Sigmoid colon (tissue), 7 donors: Measurements from ENCODE around the gene LARGE1. TPM values are rescaled to one million over a fixed set of nuclear protein-coding genes. Genes with fewer than 3 reads are reported as not detected.
A peak's percentile ranks its signal among the peaks of the same experiment; 100 is the strongest.

ENCODE experiments used
- DNase-seq: peaks from one replicate; pipeline ENCODE4 v3.0.0-alpha.2; 2019
- H3K27ac ChIP-seq, 4 donors: fragments of 200-600 bp; sonication (generic); one replicate each; pipeline ENCODE4 v1.5.1; 2016 to 2019; ENCODE audit warnings: mild to moderate bottlenecking in 1 of 4
- H3K27me3 ChIP-seq, 3 donors: fragments of 200-600 bp; sonication (generic); one replicate each; pipeline ENCODE4 v1.5.1; 2019; ENCODE audit warnings: mild to moderate bottlenecking in 1 of 3
- H3K36me3 ChIP-seq, 4 donors: fragments of 200-600 bp; sonication (generic); one replicate each; pipeline ENCODE4 v1.5.1; 2016 to 2019
- H3K4me1 ChIP-seq, 4 donors: fragments of 200-600 bp; sonication (generic); one replicate each; pipeline ENCODE4 v1.5.1; 2017 to 2019
- H3K4me3 ChIP-seq, 4 donors: fragments of 200-600 bp; sonication (generic); one replicate each; pipeline ENCODE4 v1.5.1; 2017 to 2019; ENCODE audit warnings: mild to moderate bottlenecking in 2 of 4, moderate library complexity in 1 of 4
- H3K9me3 ChIP-seq, 4 donors: fragments of 200-600 bp in 3 of 4; sonication (generic) in 3 of 4; one replicate each; pipeline versions ENCODE4 v1.5.1 to v1.6.1; 2013 to 2019
- CTCF ChIP-seq, 4 experiments: fragments of 450-650 bp in 3 of 4; fragments of 200-600 bp in 1 of 4; IDR thresholded peaks; one replicate each; pipeline ENCODE4 v1.5.1; 2016 to 2019; ENCODE audit warnings: antibody characterized with exemption in 4 of 4, mild to moderate bottlenecking in 3 of 4, moderate library complexity in 2 of 4
- EP300 ChIP-seq, 4 donors: sonication (generic); formaldehyde crosslinking; IDR thresholded peaks; one replicate each; pipeline ENCODE4 v1.6.1; 2017; ENCODE audit warnings: antibody characterized with exemption in 4 of 4
- POLR2A ChIP-seq, 2 donors: fragments of 450-650 bp; IDR thresholded peaks; one replicate each; pipeline ENCODE4 v1.6.1; 2016; ENCODE audit warnings: antibody characterized with exemption in 2 of 2, mild to moderate bottlenecking in 2 of 2, moderate library complexity in 2 of 2
- POLR2AphosphoS5 ChIP-seq, 4 donors: sonication (generic); formaldehyde crosslinking; IDR thresholded peaks; one replicate each; pipeline ENCODE4 v1.6.1; 2017; ENCODE audit warnings: antibody characterized with exemption in 4 of 4
- WGBS, 2 donors: extraction: QIAGEN DNeasy Blood & Tissue Kit; methylation state at CpG; one replicate each; pipeline ENCODE4 v1.1.7; 2013; 5-methylcytosine and 5-hydroxymethylcytosine counted together
- intact Hi-C: fragments of 100-400 bp; cut with DNase I; formaldehyde crosslinking; loops from one replicate; pipeline ENCODE4 v1.15.1; 2023
- polyA plus RNA-seq, 3 donors: library from polyadenylated mRNA; stranded (reverse); fragments of 200-250 nt; gene quantifications; one replicate each; pipeline ENCODE4 v1.2.3, GENCODE V29; 2013
- total RNA-seq, 4 donors: library from RNA; depleted of rRNA; stranded (reverse); fragments of >200 nt; gene quantifications; one replicate each; pipeline ENCODE4 v1.1.0, GENCODE V29; 2016
- donor health status: healthy with polysubstance abuse.
- donor health status: Bipolar disorder and iron deficiency.
- donor health status: healthy.

LARGE1 gene
- total and polyA plus RNA-seq, 7 donors = 5.8 to 74.4 (median 38.0) TPM

- H3K27me3 ChIP-seq = no peaks in the 10 kb centered on the region
- DNase-seq = no peak
- H3K4me1 ChIP-seq = peaks cover 0 to 49% (median 40%) of the 10 kb centered on the region in 4 donors
- no peak overlapping the region for H3K4me3 ChIP-seq
- no peaks in the 10 kb centered on the region for H3K36me3 ChIP-seq
- no peaks in the 10 kb centered on the region for H3K9me3 ChIP-seq
- intact Hi-C loops = no loop called here
- TF ChIP-seq POLR2A (IDR thresholded peaks at IDR 0.05) (no peak), EP300 (IDR thresholded peaks at IDR 0.05) (no peak), CTCF (IDR thresholded peaks at IDR 0.05) (no peak), POLR2AphosphoS5 (IDR thresholded peaks at IDR 0.05) (no peak)
- 83 to 92% methylated on average over 5 of the region's 5 CpGs for WGBS, 2 donors
- H3K27ac ChIP-seq = no peak overlapping the region
Measured at GRCh38 chr22:33889748-33890147, 30.5 kb downstream of the LARGE1 start.

- H3K9me3 ChIP-seq = no peaks in the 10 kb centered on the region
- no peak overlapping the region for H3K27ac ChIP-seq
- H3K27me3 ChIP-seq = no peaks in the 10 kb centered on the region
- TF ChIP-seq POLR2A (IDR thresholded peaks at IDR 0.05) (no peak), CTCF (IDR thresholded peaks at IDR 0.05) (no peak), POLR2AphosphoS5 (IDR thresholded peaks at IDR 0.05) (no peak), EP300 (IDR thresholded peaks at IDR 0.05) (no peak)
- no peak overlapping the region for H3K4me3 ChIP-seq
- 64 to 79% methylated on average over 4 of the region's 4 CpGs for WGBS, 2 donors
- H3K36me3 ChIP-seq = no peaks in the 10 kb centered on the region
- DNase-seq = no peak
- intact Hi-C loops = no loop called here
- peaks cover 0 to 51% (median 41%) of the 10 kb centered on the region in 4 donors for H3K4me1 ChIP-seq
Measured at GRCh38 chr22:33888821-33889220, 31.5 kb downstream of the LARGE1 start.

- Histone ChIP-seq H3K27me3 (no peaks in the 10 kb centered on the region), H3K4me3 (no peak overlapping the region), H3K36me3 (no peaks in the 10 kb centered on the region), H3K27ac (peak overlapping the region in 2 of 4 donors; percentile 6 to 28), H3K9me3 (no peaks in the 10 kb centered on the region), H3K4me1 (peaks cover 0 to 55% (median 45%) of the 10 kb centered on the region in 4 donors)
- 96 to 97% methylated on average over 13 of the region's 13 CpGs for WGBS, 2 donors
- TF ChIP-seq POLR2AphosphoS5 (IDR thresholded peaks at IDR 0.05) = no peak
- no peak for TF ChIP-seq EP300 (IDR thresholded peaks at IDR 0.05)
- TF ChIP-seq CTCF (IDR thresholded peaks at IDR 0.05) = no peak
- TF ChIP-seq POLR2A (IDR thresholded peaks at IDR 0.05) = no peak
- intact Hi-C loops = no loop called here
- no peak for DNase-seq
Measured at GRCh38 chr22:33887173-33887572, 33.1 kb downstream of the LARGE1 start.

- DNase-seq = no peak
- TF ChIP-seq POLR2A (IDR thresholded peaks at IDR 0.05) = no peak
- no peak for TF ChIP-seq CTCF (IDR thresholded peaks at IDR 0.05)
- no peak for TF ChIP-seq POLR2AphosphoS5 (IDR thresholded peaks at IDR 0.05)
- TF ChIP-seq EP300 (IDR thresholded peaks at IDR 0.05) = no peak
- no peaks in the 10 kb centered on the region for H3K9me3 ChIP-seq
- no peaks in the 10 kb centered on the region for H3K27me3 ChIP-seq
- intact Hi-C loops = no loop called here
- WGBS, 2 donors = 75 to 76% methylated on average over 5 of the region's 5 CpGs
- H3K4me1 ChIP-seq = peaks cover 0 to 55% (median 45%) of the 10 kb centered on the region in 4 donors
- H3K4me3 ChIP-seq = no peak overlapping the region
- H3K27ac ChIP-seq = peak overlapping the region in 2 of 4 donors; percentile 6 to 28
- H3K36me3 ChIP-seq = no peaks in the 10 kb centered on the region
Measured at GRCh38 chr22:33886696-33887095, 33.6 kb downstream of the LARGE1 start.

GRCh38 chr22:33884829-33885228 is 35.4 kb downstream of the LARGE1 start:
- 94 to 95% methylated on average over 7 of the region's 7 CpGs for WGBS, 2 donors
- intact Hi-C loops = no loop called here
- TF ChIP-seq CTCF (IDR thresholded peaks at IDR 0.05) (no peak), POLR2AphosphoS5 (IDR thresholded peaks at IDR 0.05) (no peak), POLR2A (IDR thresholded peaks at IDR 0.05) (no peak), EP300 (IDR thresholded peaks at IDR 0.05) (no peak)

More at GRCh38 chr22:33884829-33885228, 35.4 kb downstream of the LARGE1 start:
- DNase-seq = no peak
- H3K4me1 ChIP-seq = peaks cover 0 to 51% (median 41%) of the 10 kb centered on the region in 4 donors
- H3K9me3 ChIP-seq = no peaks in the 10 kb centered on the region
- no peak overlapping the region for H3K27ac ChIP-seq
- no peak overlapping the region for H3K4me3 ChIP-seq
- no peaks in the 10 kb centered on the region for H3K27me3 ChIP-seq
- no peaks in the 10 kb centered on the region for H3K36me3 ChIP-seq
